ENCODE data around the gene ELOVL5. TPM values are rescaled to one million over a fixed set of nuclear protein-coding genes. Genes with fewer than 3 reads are reported as not detected.

ELOVL5 gene
- total RNA-seq, 1 donor from 2014 or later: 67.1 TPM

DNA sequence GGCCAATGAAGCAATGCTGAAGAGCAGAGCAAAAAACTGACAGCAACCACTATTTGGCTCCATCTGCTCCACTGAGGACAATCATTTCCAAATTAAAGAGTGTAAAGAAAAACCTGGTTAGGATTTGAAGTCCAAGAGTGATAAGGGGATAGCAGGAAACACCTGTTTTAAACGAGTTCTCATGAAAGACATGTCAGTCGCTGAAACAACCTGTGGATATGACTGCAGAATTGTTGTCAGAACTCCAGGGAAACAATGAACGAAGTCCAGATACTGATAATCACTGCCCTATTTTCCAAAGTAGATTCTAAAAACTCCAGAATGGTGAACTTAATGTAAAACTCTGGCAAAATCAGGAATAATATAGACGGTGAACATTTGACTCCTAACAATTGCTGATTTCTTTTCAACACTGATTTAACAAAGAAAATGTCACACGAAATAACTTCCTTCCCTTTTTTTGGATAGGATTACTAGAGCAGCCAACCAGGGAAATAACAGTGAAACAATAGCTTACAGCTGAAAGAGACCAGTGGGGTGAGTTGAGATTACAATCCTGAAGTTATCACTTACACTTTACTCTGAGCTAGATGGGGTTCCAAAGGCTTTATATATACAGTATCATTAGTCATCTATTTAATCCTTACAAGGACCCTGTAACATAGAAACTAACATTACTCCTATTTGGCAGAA lies 83.7 kb downstream of the ELOVL5 start:
- Mint-ChIP-seq H3K36me3 (ENCODE audit: insufficient read depth) (peaks cover 31% of the 10 kb centered on the region), H3K27me3 (no peaks in the 10 kb centered on the region), H3K27ac (no peak overlapping the region)

DNA sequence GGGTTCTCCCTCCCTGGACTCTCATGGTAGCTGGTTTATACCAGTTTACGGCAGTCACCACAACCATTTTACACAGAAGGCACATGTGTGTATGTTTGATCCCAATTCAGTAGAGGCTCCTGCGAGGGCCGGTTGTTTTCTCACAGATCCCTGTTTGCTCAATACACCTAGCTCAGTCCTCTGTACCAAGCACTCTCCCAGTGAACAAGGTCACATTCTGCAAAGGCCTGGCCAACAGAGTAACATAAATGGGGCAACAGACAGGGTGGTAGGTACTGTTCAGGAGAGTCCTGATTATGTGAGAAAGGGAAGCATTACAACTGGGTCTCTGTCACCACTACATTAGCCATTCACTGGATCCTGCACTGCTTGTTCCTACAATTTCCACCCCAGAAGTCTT lies 84.4 kb downstream of the ELOVL5 start:
- H3K27me3 Mint-ChIP-seq: no peaks in the 10 kb centered on the region
- H3K4me3 Mint-ChIP-seq (ENCODE audit: low read depth): no peak overlapping the region
- peaks cover 34% of the 10 kb centered on the region for H3K36me3 Mint-ChIP-seq (ENCODE audit: insufficient read depth)
- no peaks in the 10 kb centered on the region for H3K9me3 Mint-ChIP-seq (ENCODE audit: low read depth)
- DNase-seq (ENCODE audit: low spot score, unreplicated experiment): no peak
- TF ChIP-seq, protein P1, sequence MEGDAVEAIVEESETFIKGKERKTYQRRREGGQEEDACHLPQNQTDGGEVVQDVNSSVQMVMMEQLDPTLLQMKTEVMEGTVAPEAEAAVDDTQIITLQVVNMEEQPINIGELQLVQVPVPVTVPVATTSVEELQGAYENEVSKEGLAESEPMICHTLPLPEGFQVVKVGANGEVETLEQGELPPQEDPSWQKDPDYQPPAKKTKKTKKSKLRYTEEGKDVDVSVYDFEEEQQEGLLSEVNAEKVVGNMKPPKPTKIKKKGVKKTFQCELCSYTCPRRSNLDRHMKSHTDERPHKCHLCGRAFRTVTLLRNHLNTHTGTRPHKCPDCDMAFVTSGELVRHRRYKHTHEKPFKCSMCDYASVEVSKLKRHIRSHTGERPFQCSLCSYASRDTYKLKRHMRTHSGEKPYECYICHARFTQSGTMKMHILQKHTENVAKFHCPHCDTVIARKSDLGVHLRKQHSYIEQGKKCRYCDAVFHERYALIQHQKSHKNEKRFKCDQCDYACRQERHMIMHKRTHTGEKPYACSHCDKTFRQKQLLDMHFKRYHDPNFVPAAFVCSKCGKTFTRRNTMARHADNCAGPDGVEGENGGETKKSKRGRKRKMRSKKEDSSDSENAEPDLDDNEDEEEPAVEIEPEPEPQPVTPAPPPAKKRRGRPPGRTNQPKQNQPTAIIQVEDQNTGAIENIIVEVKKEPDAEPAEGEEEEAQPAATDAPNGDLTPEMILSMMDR (IDR thresholded peaks at IDR 0.05; ENCODE audit: unreplicated experiment): no peak
- no peak overlapping the region for H3K27ac Mint-ChIP-seq
- H3K4me1 Mint-ChIP-seq (ENCODE audit: low read depth): peaks cover 9% of the 10 kb centered on the region

More for the DNA sequence above, 83.7 kb downstream of the ELOVL5 start:
- TF ChIP-seq, protein P1 (IDR thresholded peaks at IDR 0.05; ENCODE audit: unreplicated experiment): no peak
- no peak for DNase-seq (ENCODE audit: low spot score, unreplicated experiment)
- Mint-ChIP-seq H3K4me3 (ENCODE audit: low read depth) (no peak overlapping the region), H3K9me3 (ENCODE audit: low read depth) (no peaks in the 10 kb centered on the region), H3K4me1 (ENCODE audit: low read depth) (peaks cover 9% of the 10 kb centered on the region)

DNA sequence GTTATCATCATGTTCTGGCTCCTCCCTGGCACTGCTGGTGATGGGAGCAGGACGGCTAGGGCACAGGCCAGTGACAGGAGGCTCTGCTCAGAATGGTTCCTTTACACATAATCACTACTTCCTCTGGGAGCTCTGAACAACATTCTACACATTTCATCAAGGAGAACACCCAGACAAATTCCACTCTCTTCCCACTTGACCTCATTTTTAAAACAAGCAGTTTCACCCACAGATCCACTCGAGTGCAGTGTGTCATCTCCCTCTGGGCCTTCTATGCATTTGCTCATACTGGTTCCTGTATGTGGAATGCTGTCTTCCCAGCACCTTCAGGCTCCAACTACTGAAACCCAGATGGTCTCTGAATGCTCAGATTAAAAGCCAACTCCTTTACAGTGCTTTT lies 84.8 kb downstream of the ELOVL5 start:
- no peak for DNase-seq (ENCODE audit: low spot score, unreplicated experiment)
- Mint-ChIP-seq H3K4me3 (ENCODE audit: low read depth) (no peak overlapping the region), H3K27ac (no peak overlapping the region), H3K9me3 (ENCODE audit: low read depth) (no peaks in the 10 kb centered on the region), H3K4me1 (ENCODE audit: low read depth) (peaks cover 9% of the 10 kb centered on the region), H3K36me3 (ENCODE audit: insufficient read depth) (peaks cover 33% of the 10 kb centered on the region), H3K27me3 (no peaks in the 10 kb centered on the region)
- TF ChIP-seq, protein P1 (IDR thresholded peaks at IDR 0.05; ENCODE audit: unreplicated experiment): no peak

DNA sequence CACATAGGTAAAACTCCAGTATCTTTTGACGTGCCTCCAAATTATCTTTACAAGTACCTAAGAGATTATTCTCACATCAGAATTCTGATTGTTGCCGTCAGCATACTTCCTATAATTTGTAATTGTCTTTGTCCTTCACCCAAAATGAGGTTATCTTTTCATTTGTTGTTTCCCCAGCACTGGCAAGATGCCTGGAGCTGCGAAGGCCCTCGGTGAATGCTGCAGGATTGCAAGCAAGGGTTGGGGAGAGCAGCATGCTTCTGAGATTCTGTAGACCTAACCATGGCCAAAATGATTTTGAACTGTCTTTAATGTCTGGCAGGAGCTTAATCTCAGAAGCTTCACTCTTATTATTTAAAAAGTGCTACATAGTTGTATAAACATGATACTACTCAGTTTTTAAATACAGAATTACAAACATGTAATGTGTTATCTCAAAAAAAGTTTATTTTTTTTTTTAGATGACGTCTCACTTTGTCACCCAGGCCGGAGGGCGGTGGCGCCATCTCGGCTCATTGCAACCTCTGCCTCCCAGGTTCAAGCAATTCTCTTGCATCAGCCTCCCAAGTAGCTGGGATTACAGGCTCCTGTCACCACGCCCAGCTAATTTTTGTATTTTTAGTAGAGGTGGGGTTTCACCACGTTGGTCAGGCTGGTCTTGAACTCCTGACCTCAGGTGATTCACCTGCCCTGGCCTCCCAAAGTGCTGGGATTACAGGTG lies 88.7 kb downstream of the ELOVL5 start:
- Mint-ChIP-seq H3K4me3 (ENCODE audit: low read depth) (no peak overlapping the region), H3K4me1 (ENCODE audit: low read depth) (peaks cover 7% of the 10 kb centered on the region), H3K36me3 (ENCODE audit: insufficient read depth) (peaks cover 21% of the 10 kb centered on the region), H3K9me3 (ENCODE audit: low read depth) (no peaks in the 10 kb centered on the region), H3K27ac (no peak overlapping the region), H3K27me3 (no peaks in the 10 kb centered on the region)
- TF ChIP-seq, protein P1 (IDR thresholded peaks at IDR 0.05; ENCODE audit: unreplicated experiment): no peak
- no peak for DNase-seq (ENCODE audit: low spot score, unreplicated experiment)

DNA sequence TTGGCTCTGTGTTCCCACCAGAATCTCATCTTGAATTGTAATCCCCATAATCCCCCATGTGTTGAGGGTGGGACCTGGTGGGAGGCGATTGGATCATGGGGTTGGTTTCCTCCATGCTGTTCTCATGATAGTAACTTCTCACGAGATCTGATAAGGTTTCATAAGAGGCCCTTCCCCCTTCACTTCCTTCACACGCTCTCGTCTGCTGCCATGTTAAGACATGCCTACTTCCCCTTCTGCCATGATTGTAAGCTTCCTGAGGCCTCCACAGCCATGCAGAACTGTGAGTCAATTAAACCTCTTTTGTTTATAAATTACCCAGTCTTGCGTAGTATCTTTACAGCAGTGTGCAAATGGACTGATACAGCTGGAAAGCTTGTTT lies 90.0 kb downstream of the ELOVL5 start:
- H3K27me3 Mint-ChIP-seq: no peaks in the 10 kb centered on the region
- H3K4me1 Mint-ChIP-seq (ENCODE audit: low read depth): no peaks in the 10 kb centered on the region
- no peaks in the 10 kb centered on the region for H3K9me3 Mint-ChIP-seq (ENCODE audit: low read depth)
- DNase-seq (ENCODE audit: low spot score, unreplicated experiment): no peak
- TF ChIP-seq, protein P1 (IDR thresholded peaks at IDR 0.05; ENCODE audit: unreplicated experiment): no peak
- H3K4me3 Mint-ChIP-seq (ENCODE audit: low read depth): no peak overlapping the region
- no peak overlapping the region for H3K27ac Mint-ChIP-seq
- H3K36me3 Mint-ChIP-seq (ENCODE audit: insufficient read depth): peaks cover 19% of the 10 kb centered on the region
